A549 (cell line): Measurements from ENCODE around the gene CHRND. TPM values are rescaled to one million over a fixed set of nuclear protein-coding genes. Genes with fewer than 3 reads are reported as not detected.
"Not testable (repeated sequence)": the region's sequence is repeated elsewhere in the genome, so short reads cannot be mapped to it uniquely, and the experiment has no call there.

ENCODE experiments used
- ATAC-seq, 2 experiments: fragments of 200-7000 bp in 1 of 2; fragments of >200 bp in 1 of 2; cut with Nextera tagmentation in 1 of 2; cut with Tn5 transposase in 1 of 2; 3 replicates each; pipeline versions ENCODE4 v1.8.0 to v1.9.1; 2018 to 2020; ENCODE audit warnings: mild to moderate bottlenecking in 1 of 2, moderate library complexity in 1 of 2
- CTCF ChIA-PET: fragments of 300-600 bp; sonication (Branson Sonifier 250); formaldehyde crosslinking; extraction: SDS; loops from one replicate; lab custom pipeline; 2021; ENCODE audit warnings: antibody characterized with exemption, inconsistent platforms; lab: Yijun Ruan, JAX
- POLR2A ChIA-PET: fragments of 350-600 bp; formaldehyde crosslinking; extraction: SDS; loops from one replicate; lab custom pipeline; 2021; ENCODE audit warnings: antibody characterized with exemption, inconsistent platforms; lab: Yijun Ruan, JAX
- DNase-seq, 2 experiments: peaks; one replicate each; pipeline versions ENCODE4 v3.0.0 to v3.0.0-alpha.2; 2011 to 2016; ENCODE audit warnings: low read depth in 1 of 2, low spot score in 1 of 2
- FAIRE-seq: peaks from 2 replicates; lab custom pipeline; 2011; peaks lifted over from hg19 to GRCh38; lab: Jason Lieb, UNC
- H3K27ac ChIP-seq, 2 experiments: fragments of >200 bp; sonication (Bioruptor Twin); formaldehyde crosslinking; 3 replicates each; pipeline ENCODE4 v1.5.1; 2016 to 2017
- H3K4me1 ChIP-seq: fragments of >200 bp; sonication (Bioruptor Twin); formaldehyde crosslinking; 3 replicates; pipeline ENCODE4 v1.6.1; 2016
- H3K4me2 ChIP-seq: fragments of >200 bp; sonication (Bioruptor Twin); formaldehyde crosslinking; 3 replicates; pipeline ENCODE4 v1.6.1; 2016
- H3K4me3 ChIP-seq: fragments of >200 bp; sonication (Bioruptor Twin); formaldehyde crosslinking; 3 replicates; pipeline ENCODE4 v1.5.1; 2016
- H3K9me3 ChIP-seq: fragments of >200 bp; sonication (Bioruptor Twin); formaldehyde crosslinking; 3 replicates; pipeline ENCODE4 v1.6.1; 2016
- BHLHE40 ChIP-seq: IDR thresholded peaks from 2 replicates; pipeline ENCODE4 v1.6.1; 2012; ENCODE audit warnings: low read depth, low read length, inconsistent platforms
- CBX2 ChIP-seq: fragments of 200-600 bp; sonication (generic); IDR thresholded peaks from 2 replicates; pipeline ENCODE4 v1.6.1; 2016; ENCODE audit warnings: low read depth, mild to moderate bottlenecking, borderline replicate concordance
- CEBPB ChIP-seq, 2 experiments: fragments of >200 bp in 1 of 2; sonication (Bioruptor Twin) in 1 of 2; formaldehyde crosslinking in 1 of 2; IDR thresholded peaks; 2 replicates each; pipeline ENCODE4 v1.6.1; 2012 to 2016
- CHD4 ChIP-seq: fragments of 200-600 bp; sonication (generic); IDR thresholded peaks from 2 replicates; pipeline ENCODE4 v1.6.1; 2016; ENCODE audit warnings: antibody characterized with exemption, mild to moderate bottlenecking, borderline replicate concordance
- EP300 ChIP-seq, 2 experiments: fragments of >200 bp; sonication (Bioruptor Twin); formaldehyde crosslinking; IDR thresholded peaks; 2 replicates in 1 of 2; 3 replicates in 1 of 2; pipeline ENCODE4 v1.6.1; 2016 to 2017
- FOSB ChIP-seq: fragments of 250-450 bp; sonication (Bioruptor Pico); IDR thresholded peaks from 2 replicates; pipeline ENCODE4 v1.5.0; 2020; ENCODE audit warnings: mild to moderate bottlenecking, moderate library complexity
- FOSL2 ChIP-seq, 2 experiments: fragments of 450-650 bp in 1 of 2; fragments of >200 bp in 1 of 2; sonication (Bioruptor Twin) in 1 of 2; formaldehyde crosslinking; IDR thresholded peaks; 2 replicates each; pipeline versions ENCODE4 v1.5.0 to v1.6.1; 2016 to 2020; ENCODE audit warnings: mild to moderate bottlenecking in 1 of 2, moderate library complexity in 1 of 2
- HOXB5 ChIP-seq: fragments of 250-450 bp; sonication (Bioruptor Pico); IDR thresholded peaks from 2 replicates; pipeline ENCODE4 v1.5.0; 2020; ENCODE audit warnings: mild to moderate bottlenecking, moderate library complexity
- JUN ChIP-seq, 2 experiments: fragments of >200 bp; sonication (Bioruptor Twin); formaldehyde crosslinking; IDR thresholded peaks; 2 replicates in 1 of 2; 3 replicates in 1 of 2; pipeline ENCODE4 v1.6.1; 2016 to 2017
- KDM5A ChIP-seq: fragments of 200-600 bp; sonication (generic); IDR thresholded peaks from 2 replicates; pipeline ENCODE4 v1.6.1; 2016; ENCODE audit warnings: antibody characterized with exemption, mild to moderate bottlenecking
- MAFK ChIP-seq: fragments of 450-650 bp; IDR thresholded peaks from 2 replicates; pipeline ENCODE4 v1.6.1; 2014; ENCODE audit not compliant: partially characterized antibody
- MAX ChIP-seq: IDR thresholded peaks from 2 replicates; pipeline ENCODE4 v1.6.1; 2012
- MAZ ChIP-seq: fragments of 150-350 bp; IDR thresholded peaks from 2 replicates; pipeline ENCODE4 v1.6.1; 2014; ENCODE audit warnings: antibody characterized with exemption, low read depth, low read length, borderline replicate concordance
- NPAS2 ChIP-seq: fragments of 250-450 bp; sonication (Bioruptor Pico); IDR thresholded peaks from 2 replicates; pipeline ENCODE4 v1.8.0; 2022; ENCODE audit warnings: mild to moderate bottlenecking, moderate library complexity, borderline replicate concordance
- NR3C1 ChIP-seq: fragments of >200 bp; sonication (Bioruptor Twin); formaldehyde crosslinking; IDR thresholded peaks from 3 replicates; pipeline ENCODE4 v1.6.1; 2017
- POLR2A ChIP-seq: IDR thresholded peaks from 2 replicates; pipeline ENCODE4 v1.6.1; 2012; ENCODE audit warnings: mild to moderate bottlenecking, low read length
- SMC3 ChIP-seq: fragments of >200 bp; sonication (Bioruptor Twin); formaldehyde crosslinking; IDR thresholded peaks from 3 replicates; pipeline ENCODE4 v1.6.1; 2018; ENCODE audit warnings: inconsistent platforms
- ZC3H11A ChIP-seq: fragments of 450-650 bp; IDR thresholded peaks from 2 replicates; pipeline ENCODE4 v1.6.1; 2014; ENCODE audit warnings: antibody characterized with exemption, mild to moderate bottlenecking
- WGBS: methylation state at CpG from one replicate; pipeline ENCODE4 v1.1.6; 2017; ENCODE audit errors: missing lambda C conversion rate; 5-methylcytosine and 5-hydroxymethylcytosine counted together
- polyA plus RNA-seq, 4 experiments: library from polyadenylated mRNA; depleted of rRNA in 3 of 4; stranded (reverse); fragments of >200 nt; fragmentation: RNase III in 1 of 4; extraction: RNeasy Plus Mini Kit Qiagen cat#74134 plus additional on column Dnase treatment in 1 of 4; gene quantifications; 2 replicates in 3 of 4; 3 replicates in 1 of 4; pipeline ENCODE4 v1.2.3, GENCODE V29; 2011 to 2017
- TF ChIP-seq, protein P1 (sequence below): IDR thresholded peaks from 2 replicates; pipeline ENCODE4 v1.6.1; 2012; ENCODE audit warnings: low read depth, borderline replicate concordance
- TF ChIP-seq, protein P2 (sequence below): fragments of 450-650 bp; IDR thresholded peaks from 2 replicates; pipeline ENCODE4 v1.6.1; 2014; ENCODE audit warnings: antibody characterized with exemption
- TF ChIP-seq, protein P3 (sequence below): fragments of 200-600 bp; sonication (generic); IDR thresholded peaks from 2 replicates; pipeline ENCODE4 v1.6.1; 2016; ENCODE audit warnings: antibody characterized with exemption, mild to moderate bottlenecking, moderate library complexity

The CHRND gene
- polyA plus RNA-seq, 2 of the 4 experiments (the other 2 are of a cell fraction) = not detected

DNA sequence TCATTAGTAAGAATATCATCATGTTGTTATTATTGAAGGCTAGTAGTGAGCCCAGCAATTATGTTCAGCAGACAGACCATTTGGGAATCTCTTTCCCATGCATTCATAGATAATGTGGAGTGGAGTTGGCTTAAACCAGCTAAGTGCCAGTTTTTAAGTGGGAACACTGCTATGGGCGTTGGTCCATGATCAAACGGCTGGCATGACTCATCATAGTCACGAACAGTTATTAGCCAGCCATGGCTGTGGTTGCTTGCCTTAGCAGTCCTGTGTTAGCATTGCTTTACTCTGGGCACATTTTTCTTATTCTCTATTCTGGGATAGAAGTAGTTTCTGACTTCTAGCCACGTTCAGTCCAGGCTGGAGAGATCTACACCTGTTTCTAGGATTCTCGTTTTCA lies 42.2 kb downstream of the CHRND start:
- ChIA-PET POLR2A (interaction anchor here (1.3 kb wide), 1 partner anchor 18 kb away, joined by 6 read pairs; the partner anchor contains the start of genes EIF4E2 and TIGD1), CTCF (interaction anchor here (1.0 to 1.3 kb wide), 4 partner anchors 9 to 37 kb away, joined by 3 to 4 read pairs (median 3); no protein-coding TSS in a partner anchor)
- TF ChIP-seq FOSL2 (IDR thresholded peaks at IDR 0.05) (no peak), FOSL2 (CRISPR knock-in tag; IDR thresholded peaks at IDR 0.05) (peak; percentile 50; the same call in 1 of the 2 replicates), ZC3H11A (no peak)
- H3K4me2 ChIP-seq = peak overlapping the region; percentile 24; the same call in 2 of the 3 replicates
- peak overlapping the region in 1 of 2 experiments; percentile 22; a peak in 2 of 6 replicates for H3K27ac ChIP-seq
- no peaks in the 10 kb centered on the region for H3K9me3 ChIP-seq
- no peak for FAIRE-seq
- peak; percentile 54 to 64; a peak in 2 of 6 replicates for ATAC-seq
- H3K4me3 ChIP-seq = no peak overlapping the region
- peak; percentile 19 to 21 for DNase-seq
- peaks cover 13% of the 10 kb centered on the region for H3K4me1 ChIP-seq
- 41% methylated on average over 5 of the region's 5 CpGs for WGBS

DNA sequence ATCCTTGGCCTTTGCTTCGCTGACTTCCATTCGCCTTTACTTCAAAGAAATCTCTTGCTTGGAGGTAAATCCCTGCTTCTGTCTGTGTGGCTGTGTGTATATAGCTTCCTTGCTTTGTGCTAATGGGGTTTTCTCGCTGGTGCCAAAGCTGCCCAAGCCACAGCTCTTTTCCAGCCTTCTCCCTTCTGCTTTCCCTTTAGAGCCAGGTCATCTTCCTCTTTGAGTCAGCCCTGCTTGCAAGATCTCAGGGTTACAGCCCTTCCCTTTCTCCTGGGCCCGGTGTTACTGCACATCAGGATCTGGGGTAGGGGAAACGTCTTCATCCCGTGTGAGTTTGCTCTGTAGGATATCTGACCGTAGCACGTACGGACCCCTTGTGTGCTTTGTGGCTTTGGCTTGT lies 43.6 kb downstream of the CHRND start:
- DNase-seq (no peak), FAIRE-seq (no peak), ATAC-seq (no peak)
- ChIA-PET CTCF (interaction anchor here (1.0 to 1.2 kb wide), 2 partner anchors 8 to 23 kb away, joined by 3 read pairs; no protein-coding TSS in a partner anchor), POLR2A (no interaction called here)
- H3K9me3 ChIP-seq = no peaks in the 10 kb centered on the region
- H3K4me3 ChIP-seq = no peak overlapping the region
- 96% methylated on average over 9 of the region's 9 CpGs for WGBS
- peaks cover 13% of the 10 kb centered on the region for H3K4me1 ChIP-seq
- TF ChIP-seq EP300 (IDR thresholded peaks at IDR 0.05) (no peak), SMC3 (no peak), POLR2A (no peak), NR3C1 (no peak), NPAS2 (CRISPR knock-in tag) (no peak), MAFK (no peak)
- no peak overlapping the region for H3K4me2 ChIP-seq
- no peak overlapping the region for H3K27ac ChIP-seq

- H3K27ac ChIP-seq, DNase-seq, POLR2A ChIA-PET, H3K4me3 ChIP-seq, ATAC-seq, H3K9me3 ChIP-seq, H3K4me2 ChIP-seq, FAIRE-seq: not testable (repeated sequence)
- 91% methylated on average over 6 of the region's 6 CpGs for WGBS
- peaks cover 13% of the 10 kb centered on the region for H3K4me1 ChIP-seq
- CTCF ChIA-PET = interaction anchor here (0.8 kb wide), 1 partner anchor 9 kb away, joined by 5 read pairs; no protein-coding TSS in a partner anchor
Measured at GRCh38 chr2:232570481-232570880, 44.5 kb downstream of the CHRND start.

DNA sequence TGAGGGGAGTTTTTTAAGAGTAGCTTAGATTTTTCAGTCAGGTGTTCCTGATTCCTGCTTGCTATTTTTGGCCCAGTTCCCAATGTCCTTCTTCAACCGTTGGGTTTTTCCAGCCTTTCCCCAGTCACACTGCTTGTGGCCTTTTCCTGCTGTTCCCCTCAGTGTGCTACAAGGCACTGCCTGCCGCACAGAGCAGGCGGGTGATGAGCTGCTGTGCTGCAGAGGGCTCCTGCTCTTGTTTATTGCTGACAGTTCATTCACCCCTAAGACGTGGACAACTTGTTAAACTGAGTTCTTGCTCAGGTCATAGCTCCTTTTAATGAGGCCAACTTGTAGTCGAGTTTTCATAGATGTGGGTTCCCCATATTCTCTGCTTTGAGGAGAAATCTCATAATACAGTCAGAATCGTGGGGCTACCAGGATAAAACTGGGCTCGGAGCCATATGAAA lies 45.1 kb downstream of the CHRND start:
- ChIA-PET POLR2A (no interaction called here), CTCF (interaction anchor here (0.8 kb wide), 1 partner anchor 9 kb away, joined by 5 read pairs; no protein-coding TSS in a partner anchor)
- FAIRE-seq (no peak), ATAC-seq (no peak), DNase-seq (no peak)
- Histone ChIP-seq H3K4me2 (no peak overlapping the region), H3K4me3 (no peak overlapping the region), H3K9me3 (no peaks in the 10 kb centered on the region), H3K4me1 (peaks cover 13% of the 10 kb centered on the region), H3K27ac (no peak overlapping the region)
- TF ChIP-seq JUN (IDR thresholded peaks at IDR 0.05) (0 out of 5 replicates have a peak, but pooled peaks of 1 of the 2 experiments have one; percentile 22), KDM5A (no peak), MAX (no peak)
- TF ChIP-seq, protein P1, sequence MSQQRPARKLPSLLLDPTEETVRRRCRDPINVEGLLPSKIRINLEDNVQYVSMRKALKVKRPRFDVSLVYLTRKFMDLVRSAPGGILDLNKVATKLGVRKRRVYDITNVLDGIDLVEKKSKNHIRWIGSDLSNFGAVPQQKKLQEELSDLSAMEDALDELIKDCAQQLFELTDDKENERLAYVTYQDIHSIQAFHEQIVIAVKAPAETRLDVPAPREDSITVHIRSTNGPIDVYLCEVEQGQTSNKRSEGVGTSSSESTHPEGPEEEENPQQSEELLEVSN = no peak
- 70% methylated on average over 7 of the region's 7 CpGs for WGBS

DNA sequence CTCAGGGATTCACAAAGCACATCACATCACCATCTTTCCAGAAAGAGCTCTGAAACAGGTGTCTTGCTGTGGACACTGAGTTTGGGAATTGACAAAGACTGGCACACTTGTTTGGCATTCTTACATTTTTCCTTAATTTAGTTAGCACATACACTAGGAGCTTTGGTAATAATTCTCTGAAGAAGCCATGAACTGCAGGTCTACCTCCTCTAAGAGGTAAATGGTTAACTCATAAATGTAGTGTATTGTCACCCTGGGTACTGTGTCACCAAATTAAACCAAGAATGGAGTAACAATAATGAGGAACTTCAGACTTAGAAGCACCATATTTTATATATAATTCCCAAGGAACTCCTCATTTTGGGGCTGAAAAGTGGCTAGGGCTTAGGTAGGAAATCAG lies 47.1 kb downstream of the CHRND start:
- H3K9me3 ChIP-seq = no peaks in the 10 kb centered on the region
- ChIA-PET POLR2A (no interaction called here), CTCF (interaction anchor here (0.8 to 1.7 kb wide), 5 partner anchors 9 to 21 kb away, joined by 3 read pairs; no protein-coding TSS in a partner anchor)
- H3K4me2 ChIP-seq = no peak overlapping the region
- H3K27ac ChIP-seq = no peak overlapping the region
- H3K4me1 ChIP-seq = peaks cover 5% of the 10 kb centered on the region
- DNase-seq = no peak
- ATAC-seq = no peak
- no peak overlapping the region for H3K4me3 ChIP-seq
- FAIRE-seq = no peak
- TF ChIP-seq CEBPB (IDR thresholded peaks at IDR 0.05) (no peak), CBX2 (no peak), FOSB (no peak), JUN (IDR thresholded peaks at IDR 0.05) (no peak), HOXB5 (CRISPR knock-in tag) (no peak), BHLHE40 (no peak), CHD4 (no peak), MAZ (no peak)
- TF ChIP-seq, protein P2, sequence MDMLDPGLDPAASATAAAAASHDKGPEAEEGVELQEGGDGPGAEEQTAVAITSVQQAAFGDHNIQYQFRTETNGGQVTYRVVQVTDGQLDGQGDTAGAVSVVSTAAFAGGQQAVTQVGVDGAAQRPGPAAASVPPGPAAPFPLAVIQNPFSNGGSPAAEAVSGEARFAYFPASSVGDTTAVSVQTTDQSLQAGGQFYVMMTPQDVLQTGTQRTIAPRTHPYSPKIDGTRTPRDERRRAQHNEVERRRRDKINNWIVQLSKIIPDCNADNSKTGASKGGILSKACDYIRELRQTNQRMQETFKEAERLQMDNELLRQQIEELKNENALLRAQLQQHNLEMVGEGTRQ = no peak
- TF ChIP-seq, protein P3, sequence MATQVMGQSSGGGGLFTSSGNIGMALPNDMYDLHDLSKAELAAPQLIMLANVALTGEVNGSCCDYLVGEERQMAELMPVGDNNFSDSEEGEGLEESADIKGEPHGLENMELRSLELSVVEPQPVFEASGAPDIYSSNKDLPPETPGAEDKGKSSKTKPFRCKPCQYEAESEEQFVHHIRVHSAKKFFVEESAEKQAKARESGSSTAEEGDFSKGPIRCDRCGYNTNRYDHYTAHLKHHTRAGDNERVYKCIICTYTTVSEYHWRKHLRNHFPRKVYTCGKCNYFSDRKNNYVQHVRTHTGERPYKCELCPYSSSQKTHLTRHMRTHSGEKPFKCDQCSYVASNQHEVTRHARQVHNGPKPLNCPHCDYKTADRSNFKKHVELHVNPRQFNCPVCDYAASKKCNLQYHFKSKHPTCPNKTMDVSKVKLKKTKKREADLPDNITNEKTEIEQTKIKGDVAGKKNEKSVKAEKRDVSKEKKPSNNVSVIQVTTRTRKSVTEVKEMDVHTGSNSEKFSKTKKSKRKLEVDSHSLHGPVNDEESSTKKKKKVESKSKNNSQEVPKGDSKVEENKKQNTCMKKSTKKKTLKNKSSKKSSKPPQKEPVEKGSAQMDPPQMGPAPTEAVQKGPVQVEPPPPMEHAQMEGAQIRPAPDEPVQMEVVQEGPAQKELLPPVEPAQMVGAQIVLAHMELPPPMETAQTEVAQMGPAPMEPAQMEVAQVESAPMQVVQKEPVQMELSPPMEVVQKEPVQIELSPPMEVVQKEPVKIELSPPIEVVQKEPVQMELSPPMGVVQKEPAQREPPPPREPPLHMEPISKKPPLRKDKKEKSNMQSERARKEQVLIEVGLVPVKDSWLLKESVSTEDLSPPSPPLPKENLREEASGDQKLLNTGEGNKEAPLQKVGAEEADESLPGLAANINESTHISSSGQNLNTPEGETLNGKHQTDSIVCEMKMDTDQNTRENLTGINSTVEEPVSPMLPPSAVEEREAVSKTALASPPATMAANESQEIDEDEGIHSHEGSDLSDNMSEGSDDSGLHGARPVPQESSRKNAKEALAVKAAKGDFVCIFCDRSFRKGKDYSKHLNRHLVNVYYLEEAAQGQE = no peak
- TF ChIP-seq, protein P1 = no peak
